ENCODE measurements around the gene ADGRF3.
"Not testable (repeated sequence)": the region's sequence is repeated elsewhere in the genome, so short reads cannot be mapped to it uniquely, and the experiment has no call there.

ADGRF3 gene

GRCh38 chr2:26346454-26347053 lies at the start of gene ADGRF3:
TSS of gene ADGRF3 (minus strand) at chr2:26346789. CDS start at chr2:26346234, 555 bp downstream.
- DNase-seq (ENCODE audit: low spot score): peak; percentile 23

GRCh38 chr2:26395394-26395793 lies 48.8 kb upstream of the ADGRF3 start:
- no peak for DNase-seq (ENCODE audit: low spot score)

- DNase-seq (ENCODE audit: low spot score): no peak
Measured at GRCh38 chr2:26394694-26395093, 48.1 kb upstream of the ADGRF3 start.

GRCh38 chr2:26387189-26387588 lies 40.6 kb upstream of the ADGRF3 start:
- DNase-seq (ENCODE audit: low spot score): no peak

- DNase-seq (ENCODE audit: low spot score): no peak
Measured at GRCh38 chr2:26384597-26384996, 38.0 kb upstream of the ADGRF3 start.

GRCh38 chr2:26384183-26384582 lies 37.6 kb upstream of the ADGRF3 start:
- DNase-seq (ENCODE audit: low spot score): no peak

- DNase-seq (ENCODE audit: low spot score): no peak
Measured at GRCh38 chr2:26382564-26382963, 36.0 kb upstream of the ADGRF3 start.

- DNase-seq (ENCODE audit: low spot score): no peak
Measured at GRCh38 chr2:26380281-26380680, 33.7 kb upstream of the ADGRF3 start.

- no peak for DNase-seq (ENCODE audit: low spot score)
Measured at GRCh38 chr2:26376799-26377198, 30.2 kb upstream of the ADGRF3 start.

- DNase-seq (ENCODE audit: low spot score): not testable (repeated sequence)
Measured at GRCh38 chr2:26370909-26371308, 24.3 kb upstream of the ADGRF3 start.

- DNase-seq (ENCODE audit: low spot score): not testable (repeated sequence)
Measured at GRCh38 chr2:26369664-26370063, 23.1 kb upstream of the ADGRF3 start.

GRCh38 chr2:26366957-26367356 lies 20.4 kb upstream of the ADGRF3 start:
- DNase-seq (ENCODE audit: low spot score): no peak

- DNase-seq (ENCODE audit: low spot score): no peak
Measured at GRCh38 chr2:26364669-26365068, 18.1 kb upstream of the ADGRF3 start.

- DNase-seq (ENCODE audit: low spot score): no peak
Measured at GRCh38 chr2:26363958-26364357, 17.4 kb upstream of the ADGRF3 start.

- no peak for DNase-seq (ENCODE audit: low spot score)
Measured at GRCh38 chr2:26363323-26363722, 16.7 kb upstream of the ADGRF3 start.

- DNase-seq (ENCODE audit: low spot score): no peak
Measured at GRCh38 chr2:26359886-26360473, 13.4 kb upstream of the ADGRF3 start.

- DNase-seq (ENCODE audit: low spot score): no peak
Measured at GRCh38 chr2:26356771-26357170, 10.2 kb upstream of the ADGRF3 start.

- no peak for DNase-seq (ENCODE audit: low spot score)
Measured at GRCh38 chr2:26356111-26356510, 9.5 kb upstream of the ADGRF3 start.

- DNase-seq (ENCODE audit: low spot score): no peak
Measured at GRCh38 chr2:26355038-26355995, 8.7 kb upstream of the ADGRF3 start.

- not testable (repeated sequence) for DNase-seq (ENCODE audit: low spot score)
Measured at GRCh38 chr2:26354469-26354868, 7.9 kb upstream of the ADGRF3 start.

GRCh38 chr2:26352892-26353291 lies 6.3 kb upstream of the ADGRF3 start:
- DNase-seq (ENCODE audit: low spot score): no peak

GRCh38 chr2:26351375-26352090 lies 4.9 kb upstream of the ADGRF3 start:
- no peak for DNase-seq (ENCODE audit: low spot score)

All from HuH-7.5 (cell line).